Fibroblast of mammary gland (primary cell): ENCODE measurements around the gene PODXL.
A peak's percentile ranks its signal among the peaks of the same experiment; 100 is the strongest.

ENCODE experiments used
- DNase-seq: peaks from one replicate; pipeline ENCODE4 v3.0.0-alpha.2; 2010; ENCODE audit warnings: low read depth
- H3K4me3 ChIP-seq: 2 replicates; pipeline ENCODE4 v1.5.1; 2011; ENCODE audit warnings: low read depth, mild to moderate bottlenecking, low read length, moderate library complexity; ENCODE audit not compliant: control insufficient read depth
- CTCF ChIP-seq: conservative IDR thresholded peaks from 2 replicates; pipeline ENCODE4 v1.5.1; 2011; ENCODE audit warnings: low read depth, low read length, inconsistent platforms; ENCODE audit not compliant: control insufficient read depth, insufficient read depth

Gene PODXL

GRCh38 chr7:131489881-131490280 lies 66.5 kb downstream of the PODXL start:
- H3K4me3 ChIP-seq: no peak overlapping the region
- no peak for TF ChIP-seq CTCF
- no peak for DNase-seq

- DNase-seq: no peak
- H3K4me3 ChIP-seq: no peak overlapping the region
- TF ChIP-seq CTCF: no peak
Measured at GRCh38 chr7:131489196-131489595, 67.2 kb downstream of the PODXL start.

GRCh38 chr7:131488361-131488760 lies 68.1 kb downstream of the PODXL start:
- TF ChIP-seq CTCF: peak; percentile 27
- DNase-seq: no peak
- no peak overlapping the region for H3K4me3 ChIP-seq

GRCh38 chr7:131487217-131487616 lies 69.2 kb downstream of the PODXL start:
- no peak for DNase-seq
- no peak overlapping the region for H3K4me3 ChIP-seq
- TF ChIP-seq CTCF: no peak

- no peak for TF ChIP-seq CTCF
Measured at GRCh38 chr7:131486346-131486745, 70.1 kb downstream of the PODXL start.

GRCh38 chr7:131483586-131483985 lies 72.8 kb downstream of the PODXL start:
- DNase-seq: no peak
- no peak for TF ChIP-seq CTCF
- no peak overlapping the region for H3K4me3 ChIP-seq

More at GRCh38 chr7:131486346-131486745, 70.1 kb downstream of the PODXL start:
- no peak for DNase-seq
- H3K4me3 ChIP-seq: no peak overlapping the region

GRCh38 chr7:131482800-131483199 lies 73.6 kb downstream of the PODXL start:
- H3K4me3 ChIP-seq: no peak overlapping the region
- TF ChIP-seq CTCF: no peak
- no peak for DNase-seq
